ENCODE data around the gene SLC2A11.

- TF ChIP-seq CTCF (conservative IDR thresholded peaks at IDR 0.05; ENCODE audit: low read depth, low read length) (no peak), EZH2phosphoT487 (IDR thresholded peaks at IDR 0.05; ENCODE audit: borderline replicate concordance, low read length) (no peak), EZH2 (IDR thresholded peaks at IDR 0.05; ENCODE audit: low read length, unreplicated experiment) (no peak)
Observed at GRCh38 chr22:23846081-23846469, 11.6 kb upstream of the SLC2A11 start.
